OCI-LY3 (cell line): ENCODE measurements around the gene FAAP20.

Source experiments
- EZH2phosphoT487 ChIP-seq: fragments of 200-600 bp; shearing (Covaris generic); IDR thresholded peaks from 2 replicates; pipeline ENCODE4 v1.6.1; 2018; ENCODE audit warnings: antibody characterized with exemption, mixed run types, low read depth
- TF ChIP-seq, protein P1 (sequence below): fragments of 200-600, 300-600 bp; sonication (generic); IDR thresholded peaks from 2 replicates; pipeline ENCODE4 v1.5.1; 2014; ENCODE audit warnings: antibody characterized with exemption, low read length, low read depth

DNA sequence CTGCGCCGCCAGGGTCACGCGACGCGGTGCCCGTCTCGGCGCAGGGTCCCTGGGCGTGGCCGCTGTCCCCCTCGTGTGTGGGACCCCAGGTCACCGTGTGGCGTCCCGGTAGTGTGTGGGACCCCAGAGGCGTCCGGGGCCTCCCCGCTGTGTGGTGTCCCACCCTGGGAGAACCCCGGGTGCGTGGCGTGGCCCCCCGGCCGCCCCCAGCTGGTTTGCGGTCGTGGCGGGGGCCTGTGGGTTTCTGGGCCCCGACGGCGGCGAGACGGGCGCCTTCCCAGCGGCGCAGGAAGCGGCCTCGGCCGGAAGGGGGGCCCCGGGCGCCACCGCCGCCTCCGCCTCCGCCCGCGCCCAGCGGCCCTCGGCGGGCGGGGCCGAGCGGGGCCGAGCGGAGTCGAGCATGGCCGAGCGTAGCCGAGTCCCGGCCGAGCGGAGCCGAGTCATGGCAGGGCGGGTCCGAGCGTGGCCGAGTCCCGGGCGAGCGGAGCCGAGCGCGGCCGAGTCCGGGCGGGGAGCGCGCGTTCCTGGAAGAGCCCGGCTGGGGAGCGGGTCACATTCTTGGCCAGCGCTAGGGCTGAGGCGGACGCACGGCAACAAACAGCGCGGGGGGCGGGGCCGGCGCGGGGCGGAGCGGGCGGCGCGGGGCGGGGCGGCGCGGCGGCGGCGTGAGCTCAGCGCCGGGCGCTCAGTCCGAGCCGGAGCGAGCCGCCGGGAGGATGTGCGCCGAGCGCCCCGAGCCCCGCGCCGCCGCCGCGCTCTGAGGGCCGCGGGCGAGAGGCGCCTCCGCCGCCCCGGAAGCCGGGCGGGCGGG lies 33.0 kb upstream of the FAAP20 start:
- TF ChIP-seq, protein P1, sequence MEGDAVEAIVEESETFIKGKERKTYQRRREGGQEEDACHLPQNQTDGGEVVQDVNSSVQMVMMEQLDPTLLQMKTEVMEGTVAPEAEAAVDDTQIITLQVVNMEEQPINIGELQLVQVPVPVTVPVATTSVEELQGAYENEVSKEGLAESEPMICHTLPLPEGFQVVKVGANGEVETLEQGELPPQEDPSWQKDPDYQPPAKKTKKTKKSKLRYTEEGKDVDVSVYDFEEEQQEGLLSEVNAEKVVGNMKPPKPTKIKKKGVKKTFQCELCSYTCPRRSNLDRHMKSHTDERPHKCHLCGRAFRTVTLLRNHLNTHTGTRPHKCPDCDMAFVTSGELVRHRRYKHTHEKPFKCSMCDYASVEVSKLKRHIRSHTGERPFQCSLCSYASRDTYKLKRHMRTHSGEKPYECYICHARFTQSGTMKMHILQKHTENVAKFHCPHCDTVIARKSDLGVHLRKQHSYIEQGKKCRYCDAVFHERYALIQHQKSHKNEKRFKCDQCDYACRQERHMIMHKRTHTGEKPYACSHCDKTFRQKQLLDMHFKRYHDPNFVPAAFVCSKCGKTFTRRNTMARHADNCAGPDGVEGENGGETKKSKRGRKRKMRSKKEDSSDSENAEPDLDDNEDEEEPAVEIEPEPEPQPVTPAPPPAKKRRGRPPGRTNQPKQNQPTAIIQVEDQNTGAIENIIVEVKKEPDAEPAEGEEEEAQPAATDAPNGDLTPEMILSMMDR, result no peak
- no peak for TF ChIP-seq EZH2phosphoT487
